K562 (cell line): ENCODE measurements around the gene QKI. TPM values are rescaled to one million over a fixed set of nuclear protein-coding genes. Genes with fewer than 3 reads are reported as not detected.

Experiments
- SMAD1 ChIP-seq: fragments of 150-350 bp; IDR thresholded peaks from 2 replicates; pipeline ENCODE4 v1.6.1; 2014; ENCODE audit warnings: low read length, low read depth; ENCODE audit not compliant: partially characterized antibody
- TFE3 ChIP-seq: fragments of 450-650 bp; formaldehyde crosslinking; IDR thresholded peaks from 2 replicates; pipeline ENCODE4 v1.4.0; 2020; ENCODE audit warnings: mild to moderate bottlenecking, mixed read lengths
- ZBTB11 ChIP-seq, 3 experiments: fragments of 200-800 bp in 1 of 3; fragments of 250-450 bp in 1 of 3; fragments of 450-650 bp in 1 of 3; sonication (Bioruptor Pico) in 1 of 3; sonication (Bioruptor generic) in 1 of 3; formaldehyde crosslinking in 1 of 3; IDR thresholded peaks; 2 replicates each; pipeline versions ENCODE4 v1.6.1 to v1.8.0; 2016 to 2022; ENCODE audit warnings: mild to moderate bottlenecking in 2 of 3, missing genetic modification characterization in 2 of 3, missing compliant biosample characterization in 1 of 3, moderate library complexity in 1 of 3
- ZNF408 ChIP-seq: fragments of 250-450 bp; sonication (Bioruptor Pico); IDR thresholded peaks from 2 replicates; pipeline ENCODE4 v1.4.0; 2020; ENCODE audit warnings: low read depth, mild to moderate bottlenecking, moderate library complexity
- ZNF76 ChIP-seq: fragments of 250-450 bp; sonication (Bioruptor Pico); IDR thresholded peaks from 2 replicates; pipeline ENCODE4 v1.4.0; 2020; ENCODE audit warnings: mild to moderate bottlenecking, moderate library complexity, borderline replicate concordance
- polyA plus RNA-seq, 8 experiments: library from polyadenylated mRNA; depleted of rRNA in 4 of 8; stranded (reverse) in 5 of 8; unstranded in 3 of 8; fragments of >200 nt; fragmentation: Nextera tagmentation in 2 of 8; fragmentation: Illumina TruSeq in 1 of 8; extraction: Ambion mirVana in 2 of 8; extraction: Trizol in 1 of 8; gene quantifications; 2 replicates each; pipeline versions ENCODE4 v1.2.1 to v1.2.3, GENCODE V29; 2011 to 2014; ENCODE audit warnings: inconsistent platforms in 1 of 8, missing spikeins in 1 of 8
- total RNA-seq, 7 experiments: library from RNA; depleted of rRNA in 6 of 7; stranded (reverse); fragments of >200 nt in 6 of 7; fragmentation: Illumina TruSeq in 2 of 7; extraction: Trizol in 2 of 7; gene quantifications; 2 replicates each; pipeline versions ENCODE4 v1.2.1 to v1.2.3, GENCODE V29; 2011 to 2021; ENCODE audit warnings: low replicate concordance in 1 of 7

Gene QKI
- total and polyA plus RNA-seq, 9 of the 15 experiments (the other 6 are each of a cell fraction or from before 2014, with no cell fraction given) = 20.4 to 215 (median 123) TPM

- TF ChIP-seq ZBTB11 (CRISPR knock-in tag; IDR thresholded peaks at IDR 0.05) = no peak
- TF ChIP-seq ZNF408 = no peak
- no peak for TF ChIP-seq ZNF76 (CRISPR knock-in tag)
- TF ChIP-seq SMAD1 = no peak
- no peak for TF ChIP-seq TFE3 (CRISPR knock-in tag)
Observed at GRCh38 chr6:163539101-163539762, 124.7 kb downstream of the QKI start (continued).
